Progenitor cell of endocrine pancreas (in vitro differentiated cells): Measurements from ENCODE around the gene FGD6. TPM values are rescaled to one million over a fixed set of nuclear protein-coding genes. Genes with fewer than 3 reads are reported as not detected.
"Not testable (repeated sequence)": the region's sequence is repeated elsewhere in the genome, so short reads cannot be mapped to it uniquely, and the experiment has no call there.

Experiments
- DNase-seq: peaks from one replicate; pipeline ENCODE4 v3.0.0; 2021; ENCODE audit warnings: low spot score; ENCODE audit not compliant: unreplicated experiment
- H3K27ac Mint-ChIP-seq: 2 replicates; pipeline ENCODE4 v1.8.0; 2021; ENCODE audit warnings: mild to moderate bottlenecking, moderate library complexity, mixed read lengths
- H3K27me3 Mint-ChIP-seq: 2 replicates; pipeline ENCODE4 v1.8.0; 2021; ENCODE audit warnings: mixed read lengths
- H3K36me3 Mint-ChIP-seq: 2 replicates; pipeline ENCODE4 v1.8.0; 2022; ENCODE audit warnings: mixed read lengths; ENCODE audit not compliant: insufficient read depth
- H3K4me1 Mint-ChIP-seq: 2 replicates; pipeline ENCODE4 v1.8.0; 2021; ENCODE audit warnings: low read depth, mixed read lengths
- H3K4me3 Mint-ChIP-seq: 2 replicates; pipeline ENCODE4 v1.8.0; 2021; ENCODE audit warnings: low read depth, mild to moderate bottlenecking, moderate library complexity, mixed read lengths
- H3K9me3 Mint-ChIP-seq: 2 replicates; pipeline ENCODE4 v1.8.0; 2021; ENCODE audit warnings: low read depth, mixed read lengths
- CTCF ChIP-seq: fragments of 200-600 bp; sonication (generic); IDR thresholded peaks from one replicate; pipeline ENCODE4 v1.5.0; 2021; ENCODE audit warnings: antibody characterized with exemption, mild to moderate bottlenecking; ENCODE audit not compliant: unreplicated experiment
- total RNA-seq: library from RNA; stranded (reverse); gene quantifications from 2 replicates; pipeline ENCODE4 v1.2.1, GENCODE V29; 2021

The FGD6 gene
- total RNA-seq, 1 donor from 2014 or later: 68.2 TPM

DNA sequence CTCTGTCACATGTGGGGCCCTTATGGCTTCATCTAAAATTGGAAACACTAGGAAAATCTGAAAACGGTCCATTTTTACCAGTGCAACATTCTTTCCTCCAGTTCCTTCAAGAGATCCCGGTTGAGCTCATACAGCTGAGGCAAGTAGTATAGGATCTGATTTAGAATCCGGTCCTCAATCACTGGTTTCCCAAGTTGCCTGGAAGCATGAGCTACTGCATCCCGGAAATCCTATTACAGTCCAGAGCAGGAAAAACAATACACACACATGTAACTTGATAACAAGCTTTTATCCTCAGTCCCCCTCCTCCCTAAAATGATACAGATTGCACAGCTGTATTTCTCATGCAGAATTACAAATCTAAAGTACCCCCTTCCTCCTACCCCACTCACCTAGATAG is 76.0 kb downstream of the FGD6 start:
- peaks cover 25% of the 10 kb centered on the region for H3K36me3 Mint-ChIP-seq
- H3K27me3 Mint-ChIP-seq: no peaks in the 10 kb centered on the region
- no peak overlapping the region for H3K27ac Mint-ChIP-seq
- no peaks in the 10 kb centered on the region for H3K9me3 Mint-ChIP-seq
- H3K4me1 Mint-ChIP-seq: peaks cover 19% of the 10 kb centered on the region
- no peak overlapping the region for H3K4me3 Mint-ChIP-seq
- TF ChIP-seq CTCF: no peak
- no peak for DNase-seq

DNA sequence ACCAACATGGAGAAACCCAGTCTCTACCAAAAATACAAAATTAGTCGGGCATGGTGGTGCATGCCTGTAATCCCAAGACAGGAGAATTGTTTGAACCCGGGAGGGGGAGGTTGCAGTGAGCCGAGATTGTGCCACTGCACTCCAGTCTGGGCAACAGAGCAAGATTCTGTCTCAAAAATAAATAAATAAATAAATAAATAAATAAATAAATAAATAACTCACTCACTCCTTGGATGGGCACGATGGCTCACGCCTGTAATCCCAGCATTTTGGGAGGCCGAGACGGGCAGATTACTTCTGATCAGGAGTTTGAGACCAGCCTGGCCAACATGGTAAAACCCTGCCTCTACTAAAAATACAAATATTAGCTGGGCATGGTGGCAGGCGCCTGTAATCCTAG is 79.2 kb downstream of the FGD6 start:
- not testable (repeated sequence) for H3K4me3 Mint-ChIP-seq, H3K27me3 Mint-ChIP-seq, DNase-seq, H3K27ac Mint-ChIP-seq, H3K9me3 Mint-ChIP-seq
- Mint-ChIP-seq H3K36me3 (peaks cover 34% of the 10 kb centered on the region), H3K4me1 (peaks cover 13% of the 10 kb centered on the region)

- Mint-ChIP-seq H3K9me3 (no peaks in the 10 kb centered on the region), H3K27me3 (no peaks in the 10 kb centered on the region), H3K4me3 (no peak overlapping the region), H3K36me3 (peaks cover 35% of the 10 kb centered on the region), H3K4me1 (peaks cover 13% of the 10 kb centered on the region), H3K27ac (no peak overlapping the region)
- DNase-seq: no peak
- TF ChIP-seq CTCF: no peak
Observed at GRCh38 chr12:95136598-95136997, 80.7 kb downstream of the FGD6 start.

GRCh38 chr12:95134085-95134484 is 83.2 kb downstream of the FGD6 start:
- Mint-ChIP-seq H3K4me1 (peaks cover 12% of the 10 kb centered on the region), H3K36me3 (peaks cover 38% of the 10 kb centered on the region), H3K27ac (no peak overlapping the region), H3K4me3 (no peak overlapping the region), H3K27me3 (no peaks in the 10 kb centered on the region), H3K9me3 (no peaks in the 10 kb centered on the region)
- DNase-seq: no peak
- no peak for TF ChIP-seq CTCF

- H3K27me3 Mint-ChIP-seq: no peaks in the 10 kb centered on the region
Observed at GRCh38 chr12:95131589-95132340, 85.5 kb downstream of the FGD6 start.

More at GRCh38 chr12:95131589-95132340, 85.5 kb downstream of the FGD6 start:
- no peak overlapping the region for H3K27ac Mint-ChIP-seq
- H3K4me3 Mint-ChIP-seq: no peak overlapping the region
- H3K36me3 Mint-ChIP-seq: peaks cover 40% of the 10 kb centered on the region
- no peak for TF ChIP-seq CTCF
- DNase-seq: no peak
- no peaks in the 10 kb centered on the region for H3K9me3 Mint-ChIP-seq
- peaks cover 7% of the 10 kb centered on the region for H3K4me1 Mint-ChIP-seq
